Endothelial cell of umbilical vein (primary cell): ENCODE data around the gene ZNF407.

ENCODE experiments used
- EZH2 ChIP-seq: IDR thresholded peaks from 2 replicates; pipeline ENCODE4 v1.6.1; 2012; ENCODE audit warnings: borderline replicate concordance, low read depth, mild to moderate bottlenecking, moderate library complexity, low read length, inconsistent platforms; ENCODE audit not compliant: severe bottlenecking
- JUN ChIP-seq: IDR thresholded peaks from 2 replicates; pipeline ENCODE4 v1.6.1; 2011; ENCODE audit warnings: borderline replicate concordance, low read depth; ENCODE audit not compliant: insufficient read length, insufficient read depth
- MYC ChIP-seq: IDR thresholded peaks from one replicate; pipeline ENCODE4 v1.6.1; 2011; ENCODE audit warnings: mild to moderate bottlenecking, low read depth, low read length
- POLR2A ChIP-seq: IDR thresholded peaks from 2 replicates; pipeline ENCODE4 v1.6.1; 2012; ENCODE audit warnings: low read depth, mild to moderate bottlenecking, control low read depth, low read length
- POLR2AphosphoS5 ChIP-seq: IDR thresholded peaks from 2 replicates; pipeline ENCODE4 v1.6.1; 2012; ENCODE audit warnings: low read depth, mild to moderate bottlenecking, control low read depth, low read length, moderate library complexity; ENCODE audit not compliant: insufficient read depth
- TF ChIP-seq, protein P1 (sequence below), 2 donors: IDR thresholded peaks; 1 replicate in 1 of 2; 2 replicates in 1 of 2; pipeline ENCODE4 v1.5.1; 2011; ENCODE audit warnings: low read length in 2 of 2, mild to moderate bottlenecking in 2 of 2, moderate library complexity in 2 of 2, control low read depth in 1 of 2, inconsistent platforms in 1 of 2, low read depth in 1 of 2; ENCODE audit not compliant: insufficient read depth in 1 of 2; ENCODE audit errors: extremely low read depth in 1 of 2
- TF ChIP-seq, protein P2 (sequence below): IDR thresholded peaks from 2 replicates; pipeline ENCODE4 v1.6.1; 2011; ENCODE audit not compliant: insufficient read depth, insufficient read length

DNA sequence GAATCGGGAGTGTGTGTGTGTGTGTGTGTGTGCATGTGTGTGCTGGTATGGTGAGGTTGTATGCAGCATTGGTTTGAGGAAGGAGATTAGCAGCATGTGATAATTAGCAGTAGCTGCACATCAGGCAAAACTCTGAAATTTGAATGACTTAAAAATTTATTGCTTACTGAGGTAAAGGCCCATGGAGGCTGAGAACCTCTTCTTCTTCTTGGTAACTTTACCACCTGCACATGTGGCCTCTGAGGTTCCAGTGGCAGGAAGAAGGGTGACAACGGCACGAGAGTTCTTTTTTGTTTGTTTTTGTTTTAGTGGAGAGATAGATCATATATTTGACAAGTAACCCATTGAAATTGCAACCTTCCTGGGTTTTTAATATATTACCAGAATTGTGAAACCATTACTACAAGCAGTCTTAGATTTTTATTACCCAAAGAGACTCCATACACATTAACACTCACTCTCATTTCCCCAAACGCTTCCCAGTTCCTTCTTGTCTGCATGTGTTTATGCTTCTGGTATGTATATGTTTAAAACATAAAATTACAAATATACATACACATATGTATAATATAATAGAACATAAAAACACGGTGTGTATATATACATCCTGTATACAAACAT, 319.2 kb downstream of the ZNF407 start:
- TF ChIP-seq, protein P1, sequence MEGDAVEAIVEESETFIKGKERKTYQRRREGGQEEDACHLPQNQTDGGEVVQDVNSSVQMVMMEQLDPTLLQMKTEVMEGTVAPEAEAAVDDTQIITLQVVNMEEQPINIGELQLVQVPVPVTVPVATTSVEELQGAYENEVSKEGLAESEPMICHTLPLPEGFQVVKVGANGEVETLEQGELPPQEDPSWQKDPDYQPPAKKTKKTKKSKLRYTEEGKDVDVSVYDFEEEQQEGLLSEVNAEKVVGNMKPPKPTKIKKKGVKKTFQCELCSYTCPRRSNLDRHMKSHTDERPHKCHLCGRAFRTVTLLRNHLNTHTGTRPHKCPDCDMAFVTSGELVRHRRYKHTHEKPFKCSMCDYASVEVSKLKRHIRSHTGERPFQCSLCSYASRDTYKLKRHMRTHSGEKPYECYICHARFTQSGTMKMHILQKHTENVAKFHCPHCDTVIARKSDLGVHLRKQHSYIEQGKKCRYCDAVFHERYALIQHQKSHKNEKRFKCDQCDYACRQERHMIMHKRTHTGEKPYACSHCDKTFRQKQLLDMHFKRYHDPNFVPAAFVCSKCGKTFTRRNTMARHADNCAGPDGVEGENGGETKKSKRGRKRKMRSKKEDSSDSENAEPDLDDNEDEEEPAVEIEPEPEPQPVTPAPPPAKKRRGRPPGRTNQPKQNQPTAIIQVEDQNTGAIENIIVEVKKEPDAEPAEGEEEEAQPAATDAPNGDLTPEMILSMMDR (IDR thresholded peaks at IDR 0.05; ENCODE audit: extremely low read depth in 1 of 2, insufficient read depth in 1 of 2, low read depth in 1 of 2, low read length in 2 of 2) = no peak
- TF ChIP-seq EZH2 = no peak
- no peak for TF ChIP-seq POLR2AphosphoS5
- TF ChIP-seq POLR2A = no peak
- TF ChIP-seq, protein P2, sequence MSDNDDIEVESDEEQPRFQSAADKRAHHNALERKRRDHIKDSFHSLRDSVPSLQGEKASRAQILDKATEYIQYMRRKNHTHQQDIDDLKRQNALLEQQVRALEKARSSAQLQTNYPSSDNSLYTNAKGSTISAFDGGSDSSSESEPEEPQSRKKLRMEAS = no peak
- no peak for TF ChIP-seq JUN
- no peak for TF ChIP-seq MYC
